GM21390 (cell line): ENCODE results near the gene CEP162.
"Not testable (repeated sequence)": the region's sequence is repeated elsewhere in the genome, so short reads cannot be mapped to it uniquely, and the experiment has no call there.

Experiments
- ATAC-seq: cut with Tn5 transposase; IDR thresholded peaks from one replicate; pipeline ENCODE4 v1.9.1; 2021; ENCODE audit not compliant: unreplicated experiment

Gene CEP162

DNA sequence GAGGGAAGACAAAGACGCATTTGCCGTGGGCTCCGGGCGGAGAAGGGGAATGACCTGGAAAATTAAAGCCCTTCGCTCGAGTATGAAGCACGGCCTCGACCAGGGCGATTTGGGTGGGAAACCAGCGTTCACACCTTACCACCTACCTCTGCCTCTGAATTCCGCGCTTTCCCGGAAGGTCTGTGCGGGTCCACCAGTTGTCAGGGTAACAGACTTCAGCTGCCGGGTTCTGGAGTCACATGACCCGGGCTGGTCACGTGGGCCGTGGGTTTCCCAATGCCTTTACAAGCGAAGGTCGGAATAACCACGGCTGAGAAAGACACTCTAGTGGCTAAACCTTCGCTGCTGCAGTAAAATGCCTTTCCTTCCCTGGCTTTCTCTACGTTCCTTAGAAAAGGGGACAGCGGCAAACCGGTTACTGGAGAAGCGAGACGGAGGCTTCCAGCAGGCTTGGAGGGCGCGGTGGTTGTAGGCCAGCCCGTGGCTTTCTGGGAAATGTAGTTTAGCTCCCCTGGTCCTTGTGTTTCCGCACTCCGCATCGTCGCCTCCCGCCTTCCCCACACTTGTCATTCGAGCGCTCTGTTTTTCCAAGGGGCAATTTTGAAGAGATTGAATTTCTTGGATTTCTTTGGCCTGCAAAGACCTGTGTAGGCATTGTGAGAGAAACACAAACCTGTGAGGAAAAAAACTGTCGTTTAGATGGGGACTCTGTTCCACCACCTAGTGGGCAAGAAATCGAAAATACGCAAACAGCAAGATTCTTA is at the start of gene CEP162:
Gene CEP162, minus strand, starts transcription at position 210 of the 764 bp plus-strand sequence. CDS start 1,250 bp downstream, outside the sequence.
- peak; percentile 98 for ATAC-seq

GRCh38 chr6:84274856-84275255 is 47.4 kb upstream of the CEP162 start:
- ATAC-seq = no peak

DNA sequence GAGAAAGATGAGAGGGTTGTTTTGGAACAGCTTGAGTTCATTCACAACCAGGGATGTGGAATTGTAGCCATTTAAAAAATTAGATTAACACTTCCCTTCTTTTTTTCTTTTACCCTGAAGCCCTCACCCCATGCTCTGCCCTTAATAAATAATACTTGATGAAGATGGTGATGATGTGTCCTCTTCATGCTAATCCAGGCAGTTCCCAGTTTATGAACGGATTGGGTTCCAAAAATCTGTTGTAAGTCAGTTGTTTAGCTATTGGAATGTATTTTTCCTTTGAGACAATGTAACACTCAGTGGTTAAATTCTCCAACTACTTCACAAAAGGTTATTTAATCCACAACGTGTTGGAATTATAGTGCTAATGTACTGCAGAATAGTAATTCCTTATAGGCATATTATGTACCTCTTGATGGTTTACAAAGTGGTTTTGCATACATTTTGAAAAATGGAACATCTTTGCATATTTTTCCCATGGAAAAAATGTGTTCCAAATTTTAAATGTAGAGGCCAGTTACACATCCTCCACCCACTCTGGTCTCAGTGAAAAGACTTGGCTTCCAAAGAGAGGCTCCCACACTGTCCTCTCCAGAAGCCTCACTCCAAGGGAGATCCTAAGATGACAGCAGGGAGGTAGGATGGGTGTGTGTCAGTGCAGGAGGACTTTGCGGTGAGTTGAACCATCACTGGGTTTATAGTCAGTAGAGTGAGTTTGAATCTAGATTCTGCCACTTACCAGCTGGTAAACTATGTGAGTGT is 45.8 kb upstream of the CEP162 start:
- no peak for ATAC-seq

GRCh38 chr6:84272298-84272697 is 44.9 kb upstream of the CEP162 start:
- no peak for ATAC-seq

DNA sequence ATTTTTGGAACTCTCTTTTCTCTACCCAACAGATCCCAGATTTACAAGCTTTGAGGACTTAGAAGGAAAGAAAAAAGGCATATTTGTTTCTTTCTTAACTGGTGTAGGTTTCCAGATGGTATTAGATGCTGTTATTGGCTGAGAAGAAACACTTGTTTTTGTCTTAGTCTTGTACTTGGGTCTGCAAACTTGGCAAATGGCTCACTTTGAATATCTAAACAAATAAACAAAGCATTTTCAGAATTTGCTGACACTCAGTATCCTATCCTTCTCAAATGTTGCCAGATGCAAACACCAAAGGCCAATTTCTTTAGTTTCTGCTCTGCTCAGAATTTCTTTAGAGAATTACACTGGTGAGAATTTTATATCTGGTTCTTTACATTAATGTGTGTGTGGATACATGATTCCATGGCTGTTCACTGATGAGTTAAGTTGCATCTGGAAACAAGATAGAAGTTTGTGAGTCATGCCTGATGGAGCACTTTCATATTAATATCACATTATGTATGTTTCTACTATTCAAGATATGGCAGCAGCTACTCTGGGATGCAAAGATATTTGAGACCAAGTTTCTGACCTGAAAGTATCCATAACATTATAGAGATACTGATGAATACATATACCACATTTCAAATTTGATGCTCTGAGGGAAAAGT is 43.7 kb upstream of the CEP162 start:
- ATAC-seq = no peak

DNA sequence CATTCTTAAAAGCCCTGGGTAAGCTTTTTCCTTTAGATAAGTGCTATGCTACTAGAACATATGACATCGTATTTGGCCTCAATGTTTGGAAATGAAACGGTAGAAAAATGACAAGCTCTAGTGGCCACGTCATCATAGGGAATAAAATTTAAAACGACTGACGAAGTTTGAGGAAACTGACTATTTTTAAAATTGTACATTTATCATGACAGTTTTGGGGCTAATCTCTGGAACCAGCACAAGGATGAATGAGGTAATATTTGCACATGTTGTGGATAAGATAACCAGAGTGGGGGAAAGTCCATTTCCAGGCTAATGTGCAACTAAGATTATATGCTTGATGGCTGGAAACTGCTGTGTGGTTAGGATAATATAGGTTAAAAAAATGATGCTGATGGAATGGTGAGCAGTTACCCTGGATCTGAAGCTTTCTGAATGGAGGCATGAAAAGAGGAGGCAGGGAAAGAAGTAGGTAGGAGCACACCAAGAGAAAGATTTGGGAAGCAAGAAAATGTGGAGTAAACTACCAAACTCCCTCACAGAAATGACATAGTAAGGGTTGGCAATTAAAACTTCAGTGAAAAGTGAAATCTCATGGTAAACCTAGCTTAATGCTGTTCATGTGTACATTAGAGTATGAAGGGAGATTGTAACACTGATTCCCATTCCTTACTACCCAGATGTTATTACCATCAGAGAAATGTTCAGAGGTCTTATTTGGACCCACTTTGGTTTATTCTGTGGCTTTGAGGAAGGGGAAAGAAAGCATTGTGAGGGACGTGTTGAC is 42.7 kb upstream of the CEP162 start:
- no peak for ATAC-seq

DNA sequence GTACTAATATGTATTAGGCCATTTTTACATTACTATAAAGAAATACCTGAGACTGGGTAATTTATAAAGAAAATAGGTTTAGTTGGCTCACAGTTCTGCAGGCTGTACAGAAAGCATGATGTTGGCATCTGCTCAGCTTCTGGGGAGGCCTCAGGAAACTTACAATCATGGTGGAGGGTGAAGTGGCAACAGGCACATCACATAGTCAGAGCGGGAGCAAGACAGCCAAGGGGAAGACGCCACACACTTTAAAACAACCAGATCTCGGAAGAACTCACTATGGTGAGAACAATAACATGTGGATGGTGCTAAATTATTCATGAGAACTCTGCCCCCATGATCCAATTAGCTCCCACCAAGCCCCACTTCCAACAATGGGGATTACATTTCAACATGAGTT is 41.3 kb upstream of the CEP162 start:
- ATAC-seq = no peak

DNA sequence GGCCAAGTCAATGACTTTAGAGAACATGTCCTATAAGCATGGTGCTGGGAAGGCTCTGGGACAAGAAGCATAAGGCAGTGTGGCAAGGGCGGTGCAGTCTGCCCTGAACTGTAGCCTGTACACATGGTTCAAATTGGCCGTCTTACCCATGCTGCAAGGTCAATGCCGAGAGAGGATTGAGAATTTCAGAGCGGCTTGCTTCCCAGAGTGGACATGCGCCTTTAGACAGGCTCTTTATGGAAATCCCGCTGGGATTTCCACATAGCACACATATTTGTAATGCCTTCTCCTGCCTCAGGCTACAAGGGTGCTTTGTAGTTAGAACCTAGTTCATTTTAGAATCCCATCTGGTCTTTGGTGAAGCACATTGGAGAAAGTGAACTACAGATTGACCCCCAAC is 36.1 kb upstream of the CEP162 start:
- ATAC-seq = no peak

GRCh38 chr6:84260926-84261325 is 33.5 kb upstream of the CEP162 start:
- ATAC-seq = no peak

DNA sequence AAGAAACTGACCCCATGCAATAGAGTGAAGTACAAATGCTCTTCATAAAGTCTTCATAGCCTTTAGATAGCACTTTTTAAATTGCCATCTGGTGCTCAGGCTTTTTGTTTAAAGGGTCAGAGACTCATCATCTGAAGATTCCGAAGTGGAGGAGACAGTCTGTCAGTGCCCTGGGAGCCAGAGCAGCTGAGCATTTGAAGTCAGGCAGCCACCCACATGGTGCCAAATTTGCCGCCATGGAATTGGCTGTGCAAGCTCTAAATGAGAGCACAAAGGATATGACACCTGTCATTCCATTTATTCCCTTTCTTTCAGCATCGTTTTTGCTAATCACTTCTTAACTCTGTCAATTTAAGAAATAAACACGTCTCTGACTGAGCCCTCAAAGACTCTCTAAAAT is 32.8 kb upstream of the CEP162 start:
- ATAC-seq = no peak

DNA sequence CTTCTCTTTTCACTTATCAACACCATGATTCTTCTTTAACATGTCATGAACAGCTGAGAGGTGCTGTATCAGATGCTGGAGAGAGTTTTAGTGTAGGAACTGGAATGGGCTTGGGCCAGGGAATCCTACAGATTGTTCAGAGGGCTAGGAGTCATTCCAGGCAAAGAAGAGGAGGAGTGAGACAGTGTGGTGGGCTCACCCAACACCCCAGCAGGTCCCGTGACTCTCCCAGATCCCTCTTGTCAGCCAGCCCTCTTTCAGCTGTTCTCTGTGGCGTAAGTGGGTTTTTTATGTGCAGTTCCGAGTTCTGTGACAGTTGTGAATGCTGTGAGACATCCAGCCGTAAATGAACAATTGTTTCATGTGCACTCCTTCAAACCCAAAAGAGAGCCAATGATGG is 31.4 kb upstream of the CEP162 start:
- ATAC-seq = no peak

DNA sequence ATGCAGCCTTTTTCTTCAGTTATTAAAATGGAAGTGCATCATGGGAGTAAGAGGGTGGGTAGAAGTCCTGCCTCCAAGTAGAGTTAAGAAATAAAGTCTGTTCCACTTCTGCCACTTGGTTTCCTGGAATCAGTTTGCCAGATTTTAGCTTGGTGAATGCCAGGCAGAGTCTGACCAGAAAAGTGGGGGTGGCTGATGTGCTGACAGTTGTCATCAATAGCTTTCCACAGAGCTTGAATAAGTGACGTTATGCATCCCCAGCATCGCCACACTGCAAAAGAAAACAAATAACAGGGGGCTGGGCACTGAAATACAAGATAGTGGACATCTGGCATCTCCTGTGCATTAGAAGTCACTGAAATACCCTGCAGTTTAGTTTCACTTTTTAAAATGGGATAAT is 30.8 kb upstream of the CEP162 start:
- no peak for ATAC-seq

GRCh38 chr6:84255641-84256040 is 28.2 kb upstream of the CEP162 start:
- no peak for ATAC-seq

DNA sequence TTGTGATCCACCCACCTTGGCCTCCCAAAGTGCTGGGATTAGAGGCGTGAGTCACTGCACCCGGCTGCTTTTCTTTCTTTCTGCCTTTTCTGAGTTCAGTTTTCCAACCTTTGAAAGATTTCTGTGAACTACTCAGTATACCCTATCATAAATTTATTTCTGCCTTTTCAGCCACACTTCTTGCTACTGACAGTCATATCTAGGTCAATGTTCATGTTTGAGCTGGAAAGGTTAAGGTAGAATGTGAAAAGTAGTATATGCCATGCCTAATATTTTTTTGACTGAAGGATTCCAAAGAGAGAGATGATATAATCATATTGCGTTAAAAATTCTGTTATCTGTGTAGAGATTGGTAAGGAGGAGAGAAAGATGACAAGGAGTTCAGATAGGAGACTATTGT is 25.9 kb upstream of the CEP162 start:
- no peak for ATAC-seq

- ATAC-seq = no peak
Observed at GRCh38 chr6:84251891-84252539, 24.6 kb upstream of the CEP162 start.

- ATAC-seq = no peak
Observed at GRCh38 chr6:84249724-84250123, 22.3 kb upstream of the CEP162 start.

- not testable (repeated sequence) for ATAC-seq
Observed at GRCh38 chr6:84244416-84245081, 17.1 kb upstream of the CEP162 start.

- no peak for ATAC-seq
Observed at GRCh38 chr6:84243240-84243639, 15.8 kb upstream of the CEP162 start.

- ATAC-seq = no peak
Observed at GRCh38 chr6:84242265-84242664, 14.8 kb upstream of the CEP162 start.

DNA sequence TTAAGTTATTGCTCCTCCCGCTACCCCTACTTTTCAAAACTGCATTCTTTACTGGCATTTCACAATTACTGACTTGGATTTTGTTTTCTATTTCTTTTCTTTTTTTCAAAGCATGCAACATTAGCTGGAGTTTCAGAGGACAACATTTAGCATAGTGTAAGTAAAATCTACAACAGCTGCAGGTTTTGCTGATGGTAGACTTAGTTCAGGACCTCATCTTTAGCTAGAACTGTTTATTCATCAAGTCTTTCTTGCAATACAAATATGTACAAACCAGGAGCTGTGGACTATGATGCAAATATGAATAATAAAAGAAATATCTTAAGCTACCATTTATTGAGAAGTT is 728 bp upstream of the CEP162 start:
- ATAC-seq = peak; percentile 2
